ENCODE measurements around the gene MPST.

DNA sequence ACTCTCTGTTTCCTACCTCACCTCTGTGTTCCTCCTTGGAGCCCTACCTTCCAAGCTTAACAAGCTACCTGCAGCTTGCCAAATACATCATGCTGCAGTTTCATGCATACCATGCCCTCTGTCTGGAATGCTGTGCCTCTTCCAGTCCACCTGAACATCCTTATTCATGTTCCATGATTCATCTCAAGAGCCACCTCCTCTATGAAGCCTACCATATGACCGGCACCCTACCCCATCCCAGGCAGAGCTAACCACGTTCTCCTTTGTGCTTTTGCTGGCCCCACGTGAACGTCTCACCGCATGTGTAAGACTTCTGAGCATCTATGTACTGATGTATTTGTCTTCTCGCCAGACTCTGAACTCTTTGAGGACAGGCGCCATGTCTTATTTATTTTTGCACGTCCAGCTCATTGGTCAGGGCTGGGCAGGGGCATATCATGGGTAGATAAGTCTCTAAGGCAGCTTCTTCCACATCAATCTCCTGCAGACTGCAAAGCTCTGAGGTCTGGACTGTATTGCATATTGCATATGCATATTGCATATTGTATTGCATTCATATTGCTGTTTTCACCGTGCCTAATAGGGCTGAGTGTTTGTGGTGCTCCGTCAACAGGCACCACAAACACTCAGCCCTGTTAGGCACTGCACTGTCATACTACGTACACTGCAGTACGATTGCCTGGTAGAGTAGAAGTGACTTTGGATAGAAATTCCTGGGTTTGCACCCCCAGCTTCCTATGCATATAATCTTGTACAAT, 31.3 kb upstream of the MPST start:
- no peak for TF ChIP-seq POLR2A (IDR thresholded peaks at IDR 0.05)
- TF ChIP-seq, protein P1, sequence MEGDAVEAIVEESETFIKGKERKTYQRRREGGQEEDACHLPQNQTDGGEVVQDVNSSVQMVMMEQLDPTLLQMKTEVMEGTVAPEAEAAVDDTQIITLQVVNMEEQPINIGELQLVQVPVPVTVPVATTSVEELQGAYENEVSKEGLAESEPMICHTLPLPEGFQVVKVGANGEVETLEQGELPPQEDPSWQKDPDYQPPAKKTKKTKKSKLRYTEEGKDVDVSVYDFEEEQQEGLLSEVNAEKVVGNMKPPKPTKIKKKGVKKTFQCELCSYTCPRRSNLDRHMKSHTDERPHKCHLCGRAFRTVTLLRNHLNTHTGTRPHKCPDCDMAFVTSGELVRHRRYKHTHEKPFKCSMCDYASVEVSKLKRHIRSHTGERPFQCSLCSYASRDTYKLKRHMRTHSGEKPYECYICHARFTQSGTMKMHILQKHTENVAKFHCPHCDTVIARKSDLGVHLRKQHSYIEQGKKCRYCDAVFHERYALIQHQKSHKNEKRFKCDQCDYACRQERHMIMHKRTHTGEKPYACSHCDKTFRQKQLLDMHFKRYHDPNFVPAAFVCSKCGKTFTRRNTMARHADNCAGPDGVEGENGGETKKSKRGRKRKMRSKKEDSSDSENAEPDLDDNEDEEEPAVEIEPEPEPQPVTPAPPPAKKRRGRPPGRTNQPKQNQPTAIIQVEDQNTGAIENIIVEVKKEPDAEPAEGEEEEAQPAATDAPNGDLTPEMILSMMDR (IDR thresholded peaks at IDR 0.05) = no peak

Data from adrenal gland (tissue), 5 donors.